ENCODE results near the gene KLK3.

KLK3 gene

GRCh38 chr19:50874211-50874610, 19.5 kb downstream of the KLK3 start:
- no peak for TF ChIP-seq CTCF (IDR thresholded peaks at IDR 0.05; ENCODE audit: low read length)
- no peak for TF ChIP-seq EZH2phosphoT487 (IDR thresholded peaks at IDR 0.05; ENCODE audit: low read length)
- TF ChIP-seq EZH2 (optimal IDR thresholded peaks at IDR 0.05; ENCODE audit: low read depth, low read length) = no peak
- Histone ChIP-seq H3K27me3 (replicated peaks; ENCODE audit: insufficient read depth, low read length) (peaks cover 65% of the 10 kb centered on the region), H3K79me2 (ENCODE audit: low read length) (no peaks in the 10 kb centered on the region), H3K9ac (ENCODE audit: low read length) (no peak overlapping the region), H2AFZ (ENCODE audit: low read length) (no peak overlapping the region), H4K20me1 (ENCODE audit: insufficient read depth, low read length) (no peaks in the 10 kb centered on the region), H3K4me2 (ENCODE audit: low read depth, low read length) (no peak overlapping the region), H3K36me3 (replicated peaks; ENCODE audit: insufficient read depth, low read length) (no peaks in the 10 kb centered on the region), H3K27ac (ENCODE audit: low read length) (no peak overlapping the region), H3K4me1 (ENCODE audit: low read length) (peaks cover 6% of the 10 kb centered on the region; the same call in 1 of the 2 replicates), H3K4me3 (ENCODE audit: low read length) (no peak overlapping the region), H3K9me2 (replicated peaks; ENCODE audit: insufficient read depth, low read length) (no peaks in the 10 kb centered on the region), H3F3A (ENCODE audit: insufficient read depth, low read length) (no peaks in the 10 kb centered on the region), H3K9me3 (replicated peaks; ENCODE audit: insufficient read depth, low read length) (no peaks in the 10 kb centered on the region)
- no peak for DNase-seq

- H3K4me2 ChIP-seq (ENCODE audit: low read depth, low read length) = peak overlapping the region; percentile 74; the same call in 1 of the 2 replicates
- no peaks in the 10 kb centered on the region for H3K9me3 ChIP-seq (replicated peaks; ENCODE audit: insufficient read depth, low read length)
- TF ChIP-seq EZH2phosphoT487 (IDR thresholded peaks at IDR 0.05; ENCODE audit: low read length) = no peak
- no peak for TF ChIP-seq CTCF (IDR thresholded peaks at IDR 0.05; ENCODE audit: low read length)
- TF ChIP-seq EZH2 (optimal IDR thresholded peaks at IDR 0.05; ENCODE audit: low read depth, low read length) = no peak
- H3K9ac ChIP-seq (ENCODE audit: low read length) = peak overlapping the region; percentile 3; the same call in 1 of the 2 replicates
- H3K27me3 ChIP-seq (replicated peaks; ENCODE audit: insufficient read depth, low read length) = peaks cover 53% of the 10 kb centered on the region
- peaks cover 6% of the 10 kb centered on the region; the same call in 1 of the 2 replicates for H3K4me1 ChIP-seq (ENCODE audit: low read length)
- H3K27ac ChIP-seq (ENCODE audit: low read length) = no peak overlapping the region
- H2AFZ ChIP-seq (ENCODE audit: low read length) = peak overlapping the region; percentile 79
- no peaks in the 10 kb centered on the region for H3K79me2 ChIP-seq (ENCODE audit: low read length)
- H3K36me3 ChIP-seq (replicated peaks; ENCODE audit: insufficient read depth, low read length) = no peaks in the 10 kb centered on the region
- DNase-seq = peak; percentile 10
- peak overlapping the region; percentile 52 for H3K4me3 ChIP-seq (ENCODE audit: low read length)
- no peaks in the 10 kb centered on the region for H4K20me1 ChIP-seq (ENCODE audit: insufficient read depth, low read length)
- no peaks in the 10 kb centered on the region for H3K9me2 ChIP-seq (replicated peaks; ENCODE audit: insufficient read depth, low read length)
- no peaks in the 10 kb centered on the region for H3F3A ChIP-seq (ENCODE audit: insufficient read depth, low read length)
Observed at GRCh38 chr19:50875795-50876422, 21.2 kb downstream of the KLK3 start.

GRCh38 chr19:50876456-50876855, 21.7 kb downstream of the KLK3 start:
- no peaks in the 10 kb centered on the region for H3F3A ChIP-seq (ENCODE audit: insufficient read depth, low read length)
- TF ChIP-seq EZH2phosphoT487 (IDR thresholded peaks at IDR 0.05; ENCODE audit: low read length) (no peak), EZH2 (optimal IDR thresholded peaks at IDR 0.05; ENCODE audit: low read depth, low read length) (no peak), CTCF (IDR thresholded peaks at IDR 0.05; ENCODE audit: low read length) (no peak)
- H4K20me1 ChIP-seq (ENCODE audit: insufficient read depth, low read length) = no peaks in the 10 kb centered on the region
- peak overlapping the region; percentile 52 for H3K4me3 ChIP-seq (ENCODE audit: low read length)
- H3K27me3 ChIP-seq (replicated peaks; ENCODE audit: insufficient read depth, low read length) = peaks cover 50% of the 10 kb centered on the region
- peak overlapping the region; percentile 74; the same call in 1 of the 2 replicates for H3K4me2 ChIP-seq (ENCODE audit: low read depth, low read length)
- H3K4me1 ChIP-seq (ENCODE audit: low read length) = peaks cover 6% of the 10 kb centered on the region; the same call in 1 of the 2 replicates
- H3K9me3 ChIP-seq (replicated peaks; ENCODE audit: insufficient read depth, low read length) = no peaks in the 10 kb centered on the region
- no peaks in the 10 kb centered on the region for H3K9me2 ChIP-seq (replicated peaks; ENCODE audit: insufficient read depth, low read length)
- no peaks in the 10 kb centered on the region for H3K79me2 ChIP-seq (ENCODE audit: low read length)
- peak overlapping the region; percentile 79 for H2AFZ ChIP-seq (ENCODE audit: low read length)
- no peak overlapping the region for H3K27ac ChIP-seq (ENCODE audit: low read length)
- H3K9ac ChIP-seq (ENCODE audit: low read length) = no peak overlapping the region
- no peaks in the 10 kb centered on the region for H3K36me3 ChIP-seq (replicated peaks; ENCODE audit: insufficient read depth, low read length)
- no peak for DNase-seq
